ENCODE data around the gene VPS37C.

DNA sequence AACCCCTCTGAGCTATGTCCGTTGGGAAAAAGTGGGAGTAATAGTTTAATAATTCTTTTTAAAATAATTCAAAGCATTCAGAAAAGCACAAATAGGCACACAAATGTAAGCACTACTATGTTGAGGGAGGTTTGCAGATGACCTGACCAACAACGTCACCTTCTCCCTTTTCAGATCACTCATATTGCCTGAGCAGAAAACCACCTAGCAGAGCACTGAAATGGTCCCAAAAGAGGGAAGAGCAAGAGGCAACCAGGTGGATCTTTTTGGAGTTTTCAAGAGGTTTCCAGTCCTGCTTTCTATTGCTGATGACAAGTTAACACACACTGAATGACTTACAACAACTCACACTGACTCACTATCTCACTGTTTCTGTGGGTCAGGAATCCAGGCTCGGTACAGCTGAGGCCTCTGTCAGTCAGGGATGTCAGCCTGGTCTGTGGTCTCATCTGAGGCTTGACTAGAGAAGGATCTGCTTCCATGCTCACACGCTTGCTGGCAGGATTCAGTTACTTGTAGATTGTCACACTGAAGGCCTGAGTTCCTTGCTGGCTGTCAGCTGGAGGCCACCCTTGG, 37.8 kb upstream of the VPS37C start:
- no peak for TF ChIP-seq POLR2AphosphoS5 (IDR thresholded peaks at IDR 0.05)
- TF ChIP-seq, protein P1, sequence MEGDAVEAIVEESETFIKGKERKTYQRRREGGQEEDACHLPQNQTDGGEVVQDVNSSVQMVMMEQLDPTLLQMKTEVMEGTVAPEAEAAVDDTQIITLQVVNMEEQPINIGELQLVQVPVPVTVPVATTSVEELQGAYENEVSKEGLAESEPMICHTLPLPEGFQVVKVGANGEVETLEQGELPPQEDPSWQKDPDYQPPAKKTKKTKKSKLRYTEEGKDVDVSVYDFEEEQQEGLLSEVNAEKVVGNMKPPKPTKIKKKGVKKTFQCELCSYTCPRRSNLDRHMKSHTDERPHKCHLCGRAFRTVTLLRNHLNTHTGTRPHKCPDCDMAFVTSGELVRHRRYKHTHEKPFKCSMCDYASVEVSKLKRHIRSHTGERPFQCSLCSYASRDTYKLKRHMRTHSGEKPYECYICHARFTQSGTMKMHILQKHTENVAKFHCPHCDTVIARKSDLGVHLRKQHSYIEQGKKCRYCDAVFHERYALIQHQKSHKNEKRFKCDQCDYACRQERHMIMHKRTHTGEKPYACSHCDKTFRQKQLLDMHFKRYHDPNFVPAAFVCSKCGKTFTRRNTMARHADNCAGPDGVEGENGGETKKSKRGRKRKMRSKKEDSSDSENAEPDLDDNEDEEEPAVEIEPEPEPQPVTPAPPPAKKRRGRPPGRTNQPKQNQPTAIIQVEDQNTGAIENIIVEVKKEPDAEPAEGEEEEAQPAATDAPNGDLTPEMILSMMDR (IDR thresholded peaks at IDR 0.05) = no peak

Measured in breast epithelium (tissue), 3 donors.